H7 (cell line): ENCODE measurements around the gene SDC1. TPM values are rescaled to one million over a fixed set of nuclear protein-coding genes. Genes with fewer than 3 reads are reported as not detected.

Experiments
- DNase-seq: peaks from one replicate; pipeline ENCODE4 v3.0.0; 2012
- H3K27me3 ChIP-seq: 2 replicates; pipeline ENCODE4 v1.6.0; 2011; ENCODE audit warnings: mild to moderate bottlenecking, low read length; ENCODE audit not compliant: control insufficient read depth, insufficient read depth
- H3K36me3 ChIP-seq: replicated peaks from 2 replicates; pipeline ENCODE4 v1.5.1; 2011; ENCODE audit warnings: low read length; ENCODE audit not compliant: control insufficient read depth, insufficient read depth
- H3K4me3 ChIP-seq: 2 replicates; pipeline ENCODE4 v1.5.1; 2011; ENCODE audit warnings: low read depth, mild to moderate bottlenecking, control low read depth, low read length, moderate library complexity; ENCODE audit not compliant: insufficient read depth
- total RNA-seq: library from RNA; depleted of rRNA; stranded (reverse); fragments of >200 nt; shearing (Covaris generic); gene quantifications from 2 replicates; pipeline ENCODE4 v1.2.3, GENCODE V29; 2014

Gene SDC1
- total RNA-seq, 1 experiment from 2014 or later, result 38.5 TPM

DNA sequence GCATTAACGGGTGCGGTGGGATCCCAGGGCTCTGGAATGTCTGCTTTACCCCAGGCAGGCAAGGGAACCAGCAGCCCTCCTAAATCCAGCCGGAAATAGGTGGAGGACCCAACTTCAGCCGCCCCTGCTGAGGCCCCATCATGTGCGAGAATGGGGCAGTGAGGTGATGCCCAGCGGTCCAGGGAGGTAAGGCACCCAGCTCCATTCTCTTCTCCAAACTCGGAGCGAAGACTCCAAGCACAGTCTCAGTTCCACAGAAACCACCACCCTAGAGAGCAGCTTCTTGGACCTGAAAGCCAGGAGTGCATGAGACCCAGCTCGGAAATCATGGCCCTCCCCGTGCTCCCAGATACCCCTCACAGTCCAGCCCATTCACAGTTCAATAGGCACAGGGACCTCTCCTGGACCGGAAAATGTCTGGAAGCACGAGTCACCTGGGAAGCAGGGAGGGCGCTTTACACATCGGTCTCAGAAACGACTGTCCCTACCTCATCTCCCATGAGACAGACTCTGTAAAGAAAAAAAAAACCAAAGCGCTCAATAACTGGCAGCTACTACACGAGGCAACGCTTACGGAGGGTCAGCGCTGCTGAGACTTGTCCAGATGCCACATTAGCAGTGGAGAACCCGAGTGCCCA lies 2.0 kb downstream of the SDC1 start:
- Histone ChIP-seq H3K27me3 (peaks cover 11% of the 10 kb centered on the region), H3K4me3 (peak overlapping the region; percentile 60), H3K36me3 (no peaks in the 10 kb centered on the region; the same call in 1 of the 2 replicates)
- DNase-seq, result peak; percentile 49

DNA sequence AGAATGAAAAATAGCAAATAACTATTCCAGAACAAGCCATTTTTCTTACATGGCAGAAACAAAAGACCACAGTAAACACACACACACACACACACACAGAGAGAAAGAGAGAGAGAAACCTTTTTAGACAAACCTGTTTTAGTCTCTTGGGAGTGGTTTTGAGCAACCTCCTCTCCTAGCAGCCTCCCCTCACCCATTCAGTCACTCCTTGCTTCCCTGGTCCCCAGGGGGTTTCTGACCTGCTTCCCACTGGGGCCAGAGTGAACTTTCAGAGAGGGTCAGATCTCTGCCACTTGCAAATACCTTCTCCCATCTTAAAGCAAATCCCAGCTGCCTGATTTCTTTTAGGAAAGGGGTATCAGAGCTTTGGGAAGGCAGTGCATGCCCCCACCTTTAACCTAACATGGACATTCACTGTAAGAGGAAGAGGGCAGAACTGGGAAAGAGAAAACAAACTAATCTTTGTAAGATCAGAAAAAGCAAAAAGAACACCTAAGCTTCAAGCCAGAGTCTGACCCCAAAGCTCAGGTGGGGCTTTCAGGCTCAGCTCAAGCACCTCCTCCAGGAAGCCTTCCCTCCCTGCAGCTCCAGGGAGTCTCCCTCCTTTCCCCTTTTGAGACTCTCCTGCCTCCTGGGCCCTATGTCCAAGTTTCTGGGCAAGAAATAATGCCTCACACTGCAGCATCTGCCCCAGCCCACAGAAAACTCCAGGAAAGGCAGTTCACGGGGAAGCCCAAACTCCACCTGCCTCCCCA lies 2.7 kb downstream of the SDC1 start:
- peak; percentile 43 for DNase-seq
- Histone ChIP-seq H3K27me3 (peaks cover 11% of the 10 kb centered on the region), H3K36me3 (no peaks in the 10 kb centered on the region; the same call in 1 of the 2 replicates), H3K4me3 (no peak overlapping the region)

DNA sequence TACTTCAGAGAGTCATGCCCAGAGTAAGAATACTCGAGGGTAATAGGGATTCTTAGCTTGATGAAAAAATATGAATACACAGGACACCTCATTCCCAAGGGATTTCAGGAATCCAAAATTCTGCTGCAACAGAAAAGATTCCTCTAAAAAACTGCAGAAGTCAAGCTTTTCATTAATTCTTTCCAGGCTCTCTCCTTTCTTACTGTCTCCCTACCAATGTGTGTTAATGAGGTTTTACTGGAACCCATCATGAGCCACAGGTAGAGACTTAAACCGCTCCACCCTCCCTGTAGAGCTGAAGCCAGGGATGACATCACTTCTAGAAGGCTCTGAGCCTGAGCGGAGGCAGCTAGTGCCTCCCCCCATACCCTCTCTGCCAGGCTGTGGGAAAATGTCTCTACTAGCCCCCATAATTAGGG lies 3.4 kb downstream of the SDC1 start:
- Histone ChIP-seq H3K4me3 (no peak overlapping the region), H3K36me3 (no peaks in the 10 kb centered on the region; the same call in 1 of the 2 replicates), H3K27me3 (peaks cover 11% of the 10 kb centered on the region)
- peak; percentile 60 for DNase-seq

DNA sequence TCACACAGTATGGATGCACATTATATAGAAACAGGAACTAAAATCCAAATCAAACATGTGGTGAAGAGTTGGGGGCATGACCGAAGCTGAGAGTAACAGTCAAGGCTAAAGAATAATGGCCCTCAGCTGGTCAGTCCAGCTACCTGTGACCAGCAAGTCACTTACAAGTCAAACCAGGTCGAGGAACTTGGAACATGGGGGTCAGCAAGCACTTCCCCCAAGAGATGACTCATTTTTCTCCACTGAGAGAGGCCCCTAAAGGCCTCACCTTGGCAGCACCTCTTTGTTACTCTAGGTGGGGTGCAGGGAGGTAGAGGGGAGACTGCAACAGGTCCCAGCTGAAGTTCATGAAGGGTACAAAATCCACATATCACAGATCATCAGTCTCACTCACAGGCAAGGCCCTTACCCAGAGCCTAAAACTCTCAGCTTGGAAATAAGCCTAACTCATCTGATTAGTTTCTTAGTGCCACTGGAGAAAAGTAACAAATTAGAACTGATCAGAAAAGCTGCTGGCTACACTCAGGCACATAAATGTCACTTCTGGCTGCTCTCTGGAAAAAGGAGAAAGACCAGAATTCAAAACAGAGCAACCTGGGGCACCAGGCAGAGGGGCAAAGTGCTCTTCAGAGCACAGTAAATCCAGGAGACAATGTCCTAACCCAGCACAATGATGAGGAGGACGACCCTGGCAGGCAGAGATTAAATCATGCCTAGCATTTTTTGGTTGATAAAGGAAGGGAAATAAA lies 4.0 kb downstream of the SDC1 start:
- Histone ChIP-seq H3K36me3 (no peaks in the 10 kb centered on the region; the same call in 1 of the 2 replicates), H3K27me3 (peaks cover 7% of the 10 kb centered on the region), H3K4me3 (no peak overlapping the region)
- DNase-seq, result peak; percentile 27

DNA sequence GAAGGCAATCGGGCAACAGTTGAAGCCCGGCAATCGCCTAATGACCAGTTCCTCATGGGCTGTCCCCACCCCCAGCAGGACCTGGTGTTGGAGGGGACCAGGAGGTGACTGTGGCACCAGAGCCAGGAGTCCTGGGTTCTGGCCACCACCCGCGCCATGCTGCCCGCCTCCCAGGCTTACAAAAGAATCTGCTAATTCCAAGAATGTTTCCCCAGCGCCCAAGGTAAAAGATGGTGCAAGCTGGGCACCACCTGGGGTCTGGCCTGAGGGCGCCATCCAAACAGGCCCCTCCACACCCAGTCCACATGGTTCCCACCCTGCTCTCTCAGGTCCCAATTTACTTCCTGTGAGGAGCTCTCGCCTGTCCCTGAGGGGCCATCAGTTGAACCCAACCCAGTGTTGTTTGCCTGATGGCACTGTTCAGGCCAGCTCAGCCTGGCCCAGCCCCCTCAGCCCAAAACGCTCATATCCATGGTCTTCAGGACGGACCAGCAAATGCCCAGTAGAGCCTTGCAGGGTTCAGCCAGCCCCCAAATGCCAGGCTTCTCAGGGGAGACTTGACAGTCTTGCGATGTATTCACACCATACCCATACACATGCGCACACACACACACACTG lies 5.1 kb downstream of the SDC1 start:
- Histone ChIP-seq H3K27me3 (peaks cover 4% of the 10 kb centered on the region), H3K4me3 (no peak overlapping the region), H3K36me3 (peaks cover 2% of the 10 kb centered on the region; the same call in 1 of the 2 replicates)
- peak; percentile 26 for DNase-seq

DNA sequence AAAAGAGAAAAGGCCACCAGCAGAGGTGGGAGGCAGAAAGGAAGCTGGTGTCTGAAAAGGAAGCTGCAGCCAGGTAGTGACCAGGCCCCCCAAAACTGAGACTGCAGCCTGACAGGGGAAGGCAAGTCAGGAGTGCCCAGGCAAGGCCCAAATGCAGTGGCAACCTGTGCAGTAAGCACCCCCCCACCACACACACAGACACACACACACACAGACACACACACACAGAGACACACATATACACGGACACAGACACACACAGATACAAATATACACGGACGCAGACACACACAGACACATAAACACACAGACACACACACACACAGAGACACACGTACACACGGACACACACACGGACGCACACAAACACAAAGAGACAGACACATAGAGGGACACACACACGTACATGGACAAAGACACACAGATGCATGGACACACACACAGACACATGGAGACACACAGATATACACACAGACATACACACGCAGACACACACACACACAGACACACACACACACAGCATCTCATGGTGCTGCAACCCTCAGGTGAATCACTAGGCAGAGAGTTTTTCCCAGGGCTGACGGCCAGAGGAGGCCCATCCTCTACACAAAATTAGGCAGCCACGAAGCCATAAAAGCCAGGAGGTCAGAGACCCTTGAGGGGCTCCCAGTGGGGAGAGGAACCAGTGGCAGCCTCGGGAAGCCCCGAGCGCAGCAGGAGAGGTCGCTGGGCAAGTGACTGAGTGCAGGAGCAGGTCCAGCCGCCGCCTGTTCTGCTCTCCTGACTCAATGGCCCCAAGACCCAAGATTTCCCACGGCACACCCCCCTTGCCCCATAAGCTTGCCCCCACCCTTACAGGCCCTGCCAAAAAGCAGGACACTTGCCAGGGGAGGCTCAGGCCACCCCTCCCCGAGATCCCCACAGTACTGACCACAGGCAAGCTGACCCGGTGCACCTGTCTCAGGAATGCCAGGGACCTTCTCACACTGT lies 6.3 kb downstream of the SDC1 start:
- Histone ChIP-seq H3K27me3 (peaks cover 1% of the 10 kb centered on the region), H3K4me3 (no peak overlapping the region), H3K36me3 (peaks cover 2% of the 10 kb centered on the region; the same call in 1 of the 2 replicates)
- no peak for DNase-seq

DNA sequence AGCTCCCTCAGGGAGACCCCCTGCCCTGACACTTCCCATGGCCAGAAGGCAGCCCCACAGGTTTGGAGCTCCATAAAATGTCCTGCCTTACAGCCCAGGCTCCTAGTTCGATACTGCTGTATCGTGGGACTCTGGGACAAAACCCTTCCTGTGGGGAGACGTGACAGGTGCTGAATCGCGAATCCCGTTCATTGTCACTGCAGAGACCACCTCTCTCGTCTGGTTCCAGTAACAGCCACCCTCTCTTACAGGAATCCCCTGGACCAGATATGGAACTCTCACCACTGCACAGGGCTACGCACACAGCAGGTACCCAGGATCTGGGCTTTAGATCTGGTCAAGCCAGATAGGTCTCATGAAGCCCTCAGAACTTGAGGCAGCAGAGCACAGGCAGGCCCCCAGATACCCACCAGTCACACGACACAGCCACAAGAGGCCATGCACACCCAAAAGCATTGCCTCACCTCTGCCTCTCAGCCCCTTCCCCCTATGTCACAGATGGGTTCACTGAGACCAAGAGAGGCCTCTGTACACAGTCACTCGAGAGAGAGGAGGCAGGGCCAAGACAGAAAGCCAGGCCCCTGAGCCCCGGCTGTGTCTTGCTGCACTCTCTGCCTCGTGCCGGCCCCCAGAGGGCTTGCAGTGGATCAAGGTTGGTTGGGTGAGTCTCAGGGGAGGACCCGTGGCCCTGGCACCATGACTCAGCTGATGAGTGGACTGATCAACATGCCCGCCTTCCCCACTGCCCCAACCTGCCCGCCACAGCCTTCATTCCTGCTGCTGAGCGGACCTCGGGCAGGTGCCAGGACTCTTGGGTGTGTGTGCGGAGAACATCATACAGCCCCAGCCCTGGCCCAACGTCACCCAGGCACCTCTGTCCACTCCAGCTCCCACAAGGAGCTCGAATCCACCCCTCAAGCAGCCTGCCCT lies 7.6 kb downstream of the SDC1 start:
- H3K4me3 ChIP-seq, result no peak overlapping the region
- peaks cover 2% of the 10 kb centered on the region; the same call in 1 of the 2 replicates for H3K36me3 ChIP-seq
- DNase-seq, result no peak
- no peaks in the 10 kb centered on the region for H3K27me3 ChIP-seq

DNA sequence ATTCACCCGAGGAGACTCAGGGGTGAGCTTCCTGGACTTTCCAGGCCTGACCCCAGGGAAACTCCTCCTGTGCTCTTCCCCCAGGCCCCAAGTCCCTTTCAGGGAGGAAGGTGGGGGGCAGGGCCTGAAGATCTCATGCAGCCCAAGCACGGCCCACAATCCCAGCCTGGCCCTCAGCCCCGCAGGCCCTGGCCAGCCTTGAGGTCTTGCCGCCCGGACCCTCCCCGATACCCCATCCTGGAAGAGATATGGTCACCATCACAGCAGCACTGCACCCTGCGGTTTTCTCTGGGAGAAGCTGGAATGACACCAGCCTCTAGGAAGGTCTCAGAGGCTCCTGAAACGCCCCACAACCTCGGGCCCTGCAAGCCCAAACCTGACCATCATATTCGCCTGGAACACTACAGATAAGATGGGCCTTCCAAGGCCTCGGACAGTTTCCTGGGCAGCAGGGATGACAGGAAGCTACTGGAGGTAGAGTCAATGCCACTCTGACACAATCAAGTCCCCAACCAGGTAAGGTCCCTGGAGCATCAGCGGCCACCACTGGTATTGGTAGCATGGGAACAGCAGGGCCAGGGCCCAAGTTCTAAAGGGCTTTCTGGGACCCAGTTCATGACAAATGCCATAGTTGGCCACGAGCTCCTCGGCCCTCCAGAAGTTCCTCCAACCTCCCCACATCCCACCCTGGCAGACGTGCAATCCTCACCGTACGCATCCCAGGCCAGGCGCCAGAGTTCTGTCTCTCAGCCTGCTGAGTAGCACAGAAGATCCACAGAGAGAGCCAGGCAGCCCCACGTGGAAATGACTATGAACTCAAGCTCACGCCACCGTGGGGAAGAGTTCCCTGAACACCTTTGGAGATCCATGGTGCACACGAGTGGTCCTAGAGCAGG lies 8.6 kb downstream of the SDC1 start:
- no peak for DNase-seq
- H3K4me3 ChIP-seq, result no peak overlapping the region
- H3K36me3 ChIP-seq, result peaks cover 2% of the 10 kb centered on the region; the same call in 1 of the 2 replicates
- H3K27me3 ChIP-seq, result no peaks in the 10 kb centered on the region

DNA sequence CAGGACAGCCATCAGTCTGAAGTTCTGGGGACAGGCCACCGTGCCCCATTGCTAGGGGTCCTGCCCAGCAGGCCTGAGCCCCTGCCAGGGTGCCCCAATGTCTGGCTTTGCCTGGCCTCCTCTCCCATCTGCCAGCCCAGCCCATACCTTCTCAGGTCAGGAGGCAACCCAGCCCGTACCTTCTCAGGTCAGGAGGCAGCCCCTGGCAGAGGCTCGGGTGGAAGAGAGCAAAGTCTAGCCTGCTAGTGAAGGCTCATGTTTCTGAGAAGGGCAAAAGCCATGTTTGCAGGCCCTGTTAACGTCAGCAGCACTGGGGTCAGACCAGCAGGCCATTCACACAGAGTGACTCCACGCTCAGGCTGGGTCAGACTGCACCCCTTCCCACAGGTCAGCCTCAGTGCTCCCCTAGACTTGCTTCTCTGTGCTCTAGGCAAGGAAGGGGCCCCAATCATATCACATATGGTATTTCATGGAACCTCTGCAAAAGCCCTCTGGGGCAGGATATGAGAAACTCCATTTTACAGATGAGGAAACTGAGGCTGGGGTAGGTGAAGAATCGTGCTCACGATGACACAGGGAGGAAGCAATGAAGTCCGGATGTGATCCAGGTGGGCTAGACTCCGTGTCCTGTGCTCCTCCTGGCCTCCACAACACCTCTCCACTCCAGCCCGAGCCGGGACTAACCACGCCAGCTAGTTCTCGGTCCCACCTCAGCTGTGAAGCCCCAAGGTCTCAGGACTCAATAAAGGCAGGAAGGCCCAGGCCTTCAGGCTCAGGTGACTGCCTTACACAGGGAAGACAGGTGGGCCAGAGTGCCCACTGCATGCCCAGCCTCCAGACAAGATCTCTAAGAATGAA lies 9.5 kb downstream of the SDC1 start:
- no peak for DNase-seq
- peaks cover 2% of the 10 kb centered on the region; the same call in 1 of the 2 replicates for H3K36me3 ChIP-seq
- no peaks in the 10 kb centered on the region for H3K27me3 ChIP-seq
- H3K4me3 ChIP-seq, result no peak overlapping the region

DNA sequence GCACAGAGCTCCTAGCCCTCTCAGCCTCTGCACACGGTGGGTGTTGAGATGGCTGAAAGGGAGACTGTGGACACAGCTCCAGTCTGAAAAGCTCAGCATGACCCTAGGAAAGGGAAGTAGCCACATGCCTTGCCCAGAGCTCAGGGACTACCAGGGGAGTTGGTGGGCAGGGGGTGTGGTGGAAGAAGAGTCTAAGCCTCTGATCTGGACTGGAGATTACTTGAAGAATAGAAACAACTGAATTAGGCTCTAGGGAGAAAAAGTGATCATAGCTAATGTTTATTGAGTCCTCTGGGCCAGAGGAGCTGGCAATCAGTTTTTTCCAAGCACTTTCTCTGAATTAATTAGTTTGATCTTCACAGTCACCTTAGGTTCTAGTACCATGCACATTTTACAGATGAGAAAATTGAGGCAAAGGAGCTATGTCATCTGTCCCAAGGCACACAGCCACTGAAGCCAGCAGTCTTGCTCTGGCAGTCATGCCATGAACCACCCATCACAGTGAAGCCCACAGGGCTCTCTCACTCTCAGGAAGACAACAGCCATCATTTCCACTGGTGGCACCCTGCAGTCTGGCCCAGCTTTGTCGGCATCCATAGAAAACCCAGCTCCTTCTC lies 10.3 kb downstream of the SDC1 start:
- no peak for DNase-seq
- Histone ChIP-seq H3K36me3 (peaks cover 2% of the 10 kb centered on the region; the same call in 1 of the 2 replicates), H3K27me3 (no peaks in the 10 kb centered on the region)

More for the DNA sequence above, 10.3 kb downstream of the SDC1 start:
- no peak overlapping the region for H3K4me3 ChIP-seq
